NCI-H146 treated with DMSO at 0.1 percent for 48 hours (cell line): Measurements from ENCODE around the gene GLI3.

ENCODE experiments used
- DNase-seq: peaks from one replicate; lab custom pipeline; 2025; ENCODE audit not compliant: unreplicated experiment; lab: John Stamatoyannopoulos, UW

GLI3 gene

GRCh38 chr7:42106562-42106961 lies 130.4 kb downstream of the GLI3 start:
- no peak for DNase-seq

- no peak for DNase-seq
Measured at GRCh38 chr7:42105554-42106358, 131.3 kb downstream of the GLI3 start.

GRCh38 chr7:42104694-42105093 lies 132.3 kb downstream of the GLI3 start:
- DNase-seq: no peak

- DNase-seq: no peak
Measured at GRCh38 chr7:42104231-42104630, 132.8 kb downstream of the GLI3 start.

- DNase-seq: no peak
Measured at GRCh38 chr7:42103456-42103855, 133.6 kb downstream of the GLI3 start.

- DNase-seq: no peak
Measured at GRCh38 chr7:42103020-42103419, 134.0 kb downstream of the GLI3 start.

- no peak for DNase-seq
Measured at GRCh38 chr7:42102301-42102700, 134.7 kb downstream of the GLI3 start.

GRCh38 chr7:42100156-42100508 lies 136.9 kb downstream of the GLI3 start:
- DNase-seq: no peak

GRCh38 chr7:42099470-42100155 lies 137.4 kb downstream of the GLI3 start:
- no peak for DNase-seq

- no peak for DNase-seq
Measured at GRCh38 chr7:42099066-42099465, 137.9 kb downstream of the GLI3 start.

- DNase-seq: no peak
Measured at GRCh38 chr7:42097752-42098151, 139.3 kb downstream of the GLI3 start.

- no peak for DNase-seq
Measured at GRCh38 chr7:42096681-42097561, 140.1 kb downstream of the GLI3 start.

GRCh38 chr7:42096268-42096667 lies 140.7 kb downstream of the GLI3 start:
- DNase-seq: no peak

- no peak for DNase-seq
Measured at GRCh38 chr7:42095791-42096190, 141.2 kb downstream of the GLI3 start.

- no peak for DNase-seq
Measured at GRCh38 chr7:42093349-42093905, 143.6 kb downstream of the GLI3 start.

GRCh38 chr7:42091461-42092291 lies 145.3 kb downstream of the GLI3 start:
- no peak for DNase-seq

- DNase-seq: no peak
Measured at GRCh38 chr7:42090806-42091205, 146.2 kb downstream of the GLI3 start.

GRCh38 chr7:42090056-42090455 lies 147.0 kb downstream of the GLI3 start:
- DNase-seq: no peak

- DNase-seq: no peak
Measured at GRCh38 chr7:42087616-42088015, 149.4 kb downstream of the GLI3 start.

GRCh38 chr7:42085531-42085930 lies 151.5 kb downstream of the GLI3 start:
- no peak for DNase-seq
